Measurements from ENCODE around the gene TOP2B. TPM values are rescaled to one million over a fixed set of nuclear protein-coding genes. Genes with fewer than 3 reads are reported as not detected.

Gene TOP2B
- total RNA-seq, 1 experiment from 2014 or later = 181 TPM

GRCh38 chr3:25555695-25556437 is 108.8 kb downstream of the TOP2B start:
- H2BK120ac ChIP-seq (ENCODE audit: low read depth, low read length, poor library complexity, severe bottlenecking) = no peak overlapping the region

More at GRCh38 chr3:25555695-25556437, 108.8 kb downstream of the TOP2B start:
- H2AFZ ChIP-seq (ENCODE audit: low read length) = no peak overlapping the region
- H3T11ph ChIP-seq (ENCODE audit: low read length) = no peak overlapping the region
- H3K4me1 ChIP-seq (ENCODE audit: insufficient read depth, low read length) = no peaks in the 10 kb centered on the region
- Mint-ChIP-seq H3K27me3 (ENCODE audit: low read depth) (no peaks in the 10 kb centered on the region), H3K27ac (no peak overlapping the region), H3K36me3 (ENCODE audit: insufficient read depth in 1 of 3, low read depth in 3 of 3) (no peaks in the 10 kb centered on the region), H3K4me3 (no peak overlapping the region), H3K9me3 (no peaks in the 10 kb centered on the region), H3K4me1 (peaks cover 5 to 6% of the 10 kb centered on the region in 2 experiments)
- no peak overlapping the region for H3K27ac ChIP-seq (ENCODE audit: insufficient read length, low read depth, low read length)
- no peak overlapping the region for H3K4me2 ChIP-seq (ENCODE audit: insufficient read depth, insufficient read length, low read length)
- DNase-seq = no peak
- H3K56ac ChIP-seq (ENCODE audit: insufficient read length, low read depth, low read length) = no peak overlapping the region
- H3K9me3 ChIP-seq (ENCODE audit: control insufficient read depth, low read depth, low read length) = no peaks in the 10 kb centered on the region
- H3K23me2 ChIP-seq (ENCODE audit: insufficient read length, low read depth, low read length, poor library complexity, severe bottlenecking) = no peaks in the 10 kb centered on the region
- H4K5ac ChIP-seq (ENCODE audit: insufficient read length, low read depth, low read length) = no peak overlapping the region
- H2BK15ac ChIP-seq (ENCODE audit: low read depth, low read length) = no peak overlapping the region
- H3K79me1 ChIP-seq (ENCODE audit: insufficient read depth, low read depth, low read length, poor library complexity, severe bottlenecking) = no peaks in the 10 kb centered on the region
- H4K20me1 ChIP-seq (ENCODE audit: control insufficient read depth, insufficient read depth, insufficient read length) = no peaks in the 10 kb centered on the region
- H2BK12ac ChIP-seq (ENCODE audit: insufficient read length, low read depth, low read length) = no peak overlapping the region
- H3K23ac ChIP-seq (ENCODE audit: insufficient read length, low read depth, low read length) = no peak overlapping the region
- H2BK5ac ChIP-seq (ENCODE audit: insufficient read length, low read length) = no peak overlapping the region
- no peak overlapping the region for H3K14ac ChIP-seq (ENCODE audit: insufficient read depth, low read length)
- H3K9ac ChIP-seq (ENCODE audit: extremely low read depth, insufficient read length, low read length) = no peak overlapping the region
- no peak overlapping the region for H2BK20ac ChIP-seq (ENCODE audit: low read depth, low read length, poor library complexity, severe bottlenecking)
- no peak overlapping the region for H3K4ac ChIP-seq (ENCODE audit: low read depth, low read length)
- no CpG with 5 or more reads among the region's 2 CpGs for WGBS (ENCODE audit: extremely low coverage, insufficient read length, low lambda C conversion rate)
- no peak overlapping the region for H4K8ac ChIP-seq (replicated peaks; ENCODE audit: insufficient read length, low read depth, low read length)
- TF ChIP-seq CTCF (conservative IDR thresholded peaks at IDR 0.05) = no peak
- no peak overlapping the region for H3K18ac ChIP-seq (ENCODE audit: insufficient read length, low read depth, low read length)
- H2AK5ac ChIP-seq (ENCODE audit: insufficient read length, low read length) = no peak overlapping the region
- no peak overlapping the region for H4K91ac ChIP-seq (ENCODE audit: insufficient read length, low read depth, low read length)
- no peaks in the 10 kb centered on the region for H3K79me2 ChIP-seq (ENCODE audit: insufficient read depth, low read length)
- H3K27me3 ChIP-seq (ENCODE audit: insufficient read depth, low read length) = no peaks in the 10 kb centered on the region; the same call in 1 of the 2 replicates
